Measurements from ENCODE around the gene ITGB3. TPM values are rescaled to one million over a fixed set of nuclear protein-coding genes. Genes with fewer than 3 reads are reported as not detected.
A peak's percentile ranks its signal among the peaks of the same experiment; 100 is the strongest.

The ITGB3 gene
- total and polyA plus RNA-seq, 9 of the 15 experiments (the other 6 are each of a cell fraction or from before 2014, with no cell fraction given): 0.08 to 2.6 (median 0.62) TPM; not detected in 1

DNA sequence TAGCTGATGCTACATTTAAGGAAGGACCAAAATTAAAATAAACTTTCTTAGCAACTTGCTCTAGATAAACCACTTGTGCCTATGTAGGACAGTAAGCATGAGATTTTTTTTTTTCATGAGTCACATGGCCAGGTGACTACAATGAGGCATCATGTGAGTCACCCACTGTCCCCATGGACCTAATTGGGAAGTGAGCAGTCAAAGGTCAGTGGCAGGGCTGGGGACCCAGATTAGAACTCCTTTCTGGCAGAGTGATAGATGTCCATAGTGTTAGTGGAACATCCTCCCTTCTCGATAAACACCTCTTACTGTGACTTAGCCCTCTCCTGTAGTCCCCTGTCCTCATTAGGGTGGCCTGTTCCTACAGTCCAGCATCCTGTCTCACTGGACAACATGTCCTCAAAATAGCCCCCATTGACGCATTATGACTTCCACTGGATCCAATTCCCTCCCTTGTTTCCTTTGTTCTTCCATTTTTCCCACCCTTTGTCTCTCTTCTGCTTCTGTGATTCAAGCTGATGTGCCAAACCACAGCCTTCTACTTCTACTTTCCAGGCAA is 12.4 kb downstream of the ITGB3 start (continued):
- TF ChIP-seq TGIF2 (CRISPR knock-in tag; IDR thresholded peaks at IDR 0.05) (no peak), TAF9B (IDR thresholded peaks at IDR 0.05; ENCODE audit: partially characterized antibody) (peak; percentile 50), ARID1B (IDR thresholded peaks at IDR 0.05) (peak; percentile 94), ZNF277 (CRISPR knock-in tag; IDR thresholded peaks at IDR 0.05; ENCODE audit: borderline replicate concordance) (no peak), ZKSCAN8 (CRISPR knock-in tag; IDR thresholded peaks at IDR 0.05) (peak; percentile 64; the same call in 1 of the 2 replicates), SPI1 (IDR thresholded peaks at IDR 0.05; ENCODE audit: borderline replicate concordance, low read depth, low read length) (peak; percentile 81), ZNF197 (CRISPR knock-in tag; IDR thresholded peaks at IDR 0.05; ENCODE audit: low read depth) (no peak), NFATC3 (IDR thresholded peaks at IDR 0.05) (no peak), MEIS2 (IDR thresholded peaks at IDR 0.05; ENCODE audit: partially characterized antibody) (peak; percentile 99), ZNF274 (IDR thresholded peaks at IDR 0.05; ENCODE audit: borderline replicate concordance, low read depth, low read length) (no peak), SNRNP70 (optimal IDR thresholded peaks at IDR 0.05; ENCODE audit: low read depth, low read length) (no peak), RBM14 (IDR thresholded peaks at IDR 0.05; ENCODE audit: borderline replicate concordance, insufficient read depth, low read depth, low read length) (no peak), FOXA3 (CRISPR knock-in tag; conservative IDR thresholded peaks at IDR 0.05 in 1 of 2, IDR thresholded peaks at IDR 0.05 in 1 of 2) (0 out of 4 replicates have a peak, but pooled peaks of 1 of the 2 experiments have one; percentile 9), DDX20 (tag; IDR thresholded peaks at IDR 0.05; ENCODE audit: low read depth) (no peak), ZNF583 (CRISPR knock-in tag; IDR thresholded peaks at IDR 0.05) (0 out of 2 replicates have a peak, but pooled peaks have one; percentile 57), ZZZ3 (IDR thresholded peaks at IDR 0.05) (no peak), ZNF77 (CRISPR knock-in tag; IDR thresholded peaks at IDR 0.05) (no peak), ZNF174 (CRISPR knock-in tag; IDR thresholded peaks at IDR 0.05) (no peak), OTX1 (CRISPR knock-in tag; IDR thresholded peaks at IDR 0.05) (0 out of 2 replicates have a peak, but pooled peaks have one; percentile 43), NFRKB (IDR thresholded peaks at IDR 0.05; ENCODE audit: low read depth) (no peak; the same call in 1 of the 2 replicates), ZNF586 (CRISPR knock-in tag; conservative IDR thresholded peaks at IDR 0.05) (no peak), CBX3 (IDR thresholded peaks at IDR 0.05; ENCODE audit: borderline replicate concordance in 1 of 2, low read length in 2 of 2) (peak in 1 of 2 experiments; percentile 73; a peak in 1 of 3 replicates)
- TF ChIP-seq, protein P1, sequence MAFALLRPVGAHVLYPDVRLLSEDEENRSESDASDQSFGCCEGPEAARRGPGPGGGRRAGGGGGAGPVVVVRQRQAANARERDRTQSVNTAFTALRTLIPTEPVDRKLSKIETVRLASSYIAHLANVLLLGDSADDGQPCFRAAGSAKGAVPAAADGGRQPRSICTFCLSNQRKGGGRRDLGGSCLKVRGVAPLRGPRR (CRISPR knock-in tag; IDR thresholded peaks at IDR 0.05): no peak
- TF ChIP-seq, protein P2, sequence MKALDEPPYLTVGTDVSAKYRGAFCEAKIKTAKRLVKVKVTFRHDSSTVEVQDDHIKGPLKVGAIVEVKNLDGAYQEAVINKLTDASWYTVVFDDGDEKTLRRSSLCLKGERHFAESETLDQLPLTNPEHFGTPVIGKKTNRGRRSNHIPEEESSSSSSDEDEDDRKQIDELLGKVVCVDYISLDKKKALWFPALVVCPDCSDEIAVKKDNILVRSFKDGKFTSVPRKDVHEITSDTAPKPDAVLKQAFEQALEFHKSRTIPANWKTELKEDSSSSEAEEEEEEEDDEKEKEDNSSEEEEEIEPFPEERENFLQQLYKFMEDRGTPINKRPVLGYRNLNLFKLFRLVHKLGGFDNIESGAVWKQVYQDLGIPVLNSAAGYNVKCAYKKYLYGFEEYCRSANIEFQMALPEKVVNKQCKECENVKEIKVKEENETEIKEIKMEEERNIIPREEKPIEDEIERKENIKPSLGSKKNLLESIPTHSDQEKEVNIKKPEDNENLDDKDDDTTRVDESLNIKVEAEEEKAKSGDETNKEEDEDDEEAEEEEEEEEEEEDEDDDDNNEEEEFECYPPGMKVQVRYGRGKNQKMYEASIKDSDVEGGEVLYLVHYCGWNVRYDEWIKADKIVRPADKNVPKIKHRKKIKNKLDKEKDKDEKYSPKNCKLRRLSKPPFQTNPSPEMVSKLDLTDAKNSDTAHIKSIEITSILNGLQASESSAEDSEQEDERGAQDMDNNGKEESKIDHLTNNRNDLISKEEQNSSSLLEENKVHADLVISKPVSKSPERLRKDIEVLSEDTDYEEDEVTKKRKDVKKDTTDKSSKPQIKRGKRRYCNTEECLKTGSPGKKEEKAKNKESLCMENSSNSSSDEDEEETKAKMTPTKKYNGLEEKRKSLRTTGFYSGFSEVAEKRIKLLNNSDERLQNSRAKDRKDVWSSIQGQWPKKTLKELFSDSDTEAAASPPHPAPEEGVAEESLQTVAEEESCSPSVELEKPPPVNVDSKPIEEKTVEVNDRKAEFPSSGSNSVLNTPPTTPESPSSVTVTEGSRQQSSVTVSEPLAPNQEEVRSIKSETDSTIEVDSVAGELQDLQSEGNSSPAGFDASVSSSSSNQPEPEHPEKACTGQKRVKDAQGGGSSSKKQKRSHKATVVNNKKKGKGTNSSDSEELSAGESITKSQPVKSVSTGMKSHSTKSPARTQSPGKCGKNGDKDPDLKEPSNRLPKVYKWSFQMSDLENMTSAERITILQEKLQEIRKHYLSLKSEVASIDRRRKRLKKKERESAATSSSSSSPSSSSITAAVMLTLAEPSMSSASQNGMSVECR (CRISPR knock-in tag; IDR thresholded peaks at IDR 0.05): no peak
